Measurements from ENCODE around the gene CC2D2B.
A peak's percentile ranks its signal among the peaks of the same experiment; 100 is the strongest.
"Not testable (repeated sequence)": the region's sequence is repeated elsewhere in the genome, so short reads cannot be mapped to it uniquely, and the experiment has no call there.

The CC2D2B gene

DNA sequence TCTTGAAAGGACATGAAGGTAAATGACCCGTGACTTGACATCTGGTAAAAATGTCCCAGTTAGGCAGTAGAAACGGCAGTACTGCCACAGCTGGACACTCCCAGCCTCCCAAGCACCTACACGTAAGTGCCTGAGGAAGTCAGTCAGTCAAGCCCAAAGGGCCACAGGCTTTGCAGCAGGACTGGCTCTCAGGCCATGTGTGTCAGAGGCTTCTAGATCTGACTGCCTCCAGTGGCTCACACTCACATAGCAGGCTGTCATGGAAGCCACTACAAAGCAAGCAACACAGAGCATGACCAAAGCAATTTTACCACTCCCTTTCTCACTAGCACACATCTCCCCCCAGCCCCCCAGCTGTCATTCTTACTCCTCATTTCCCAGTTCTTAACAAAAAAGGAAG, 117.8 kb downstream of the CC2D2B start:
- no peak overlapping the region for H3K4me3 ChIP-seq (ENCODE audit: low read length)
- TF ChIP-seq ZNF274 (IDR thresholded peaks at IDR 0.05; ENCODE audit: low read depth, low read length), result no peak

DNA sequence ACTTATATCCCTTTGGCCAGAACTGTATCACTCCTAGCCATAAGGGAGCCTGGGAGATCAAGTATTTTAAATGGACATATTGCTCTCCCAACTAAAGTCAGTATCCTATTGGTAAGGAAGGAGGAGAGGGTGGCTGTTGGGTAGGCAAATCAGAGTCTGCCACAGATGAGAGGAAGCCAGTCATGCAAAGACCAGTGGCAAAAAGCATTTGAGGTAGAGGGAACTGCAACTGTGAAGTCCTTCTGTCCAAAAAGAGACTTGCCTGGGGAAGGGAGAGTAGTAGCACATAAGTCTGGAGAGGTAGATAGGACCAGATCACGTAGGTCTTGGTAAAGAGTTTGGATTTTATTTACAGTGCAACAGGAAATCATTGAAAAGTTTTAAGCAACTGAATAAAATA, 126.8 kb downstream of the CC2D2B start:
- TF ChIP-seq ZNF274 (IDR thresholded peaks at IDR 0.05; ENCODE audit: low read depth, low read length), result no peak

DNA sequence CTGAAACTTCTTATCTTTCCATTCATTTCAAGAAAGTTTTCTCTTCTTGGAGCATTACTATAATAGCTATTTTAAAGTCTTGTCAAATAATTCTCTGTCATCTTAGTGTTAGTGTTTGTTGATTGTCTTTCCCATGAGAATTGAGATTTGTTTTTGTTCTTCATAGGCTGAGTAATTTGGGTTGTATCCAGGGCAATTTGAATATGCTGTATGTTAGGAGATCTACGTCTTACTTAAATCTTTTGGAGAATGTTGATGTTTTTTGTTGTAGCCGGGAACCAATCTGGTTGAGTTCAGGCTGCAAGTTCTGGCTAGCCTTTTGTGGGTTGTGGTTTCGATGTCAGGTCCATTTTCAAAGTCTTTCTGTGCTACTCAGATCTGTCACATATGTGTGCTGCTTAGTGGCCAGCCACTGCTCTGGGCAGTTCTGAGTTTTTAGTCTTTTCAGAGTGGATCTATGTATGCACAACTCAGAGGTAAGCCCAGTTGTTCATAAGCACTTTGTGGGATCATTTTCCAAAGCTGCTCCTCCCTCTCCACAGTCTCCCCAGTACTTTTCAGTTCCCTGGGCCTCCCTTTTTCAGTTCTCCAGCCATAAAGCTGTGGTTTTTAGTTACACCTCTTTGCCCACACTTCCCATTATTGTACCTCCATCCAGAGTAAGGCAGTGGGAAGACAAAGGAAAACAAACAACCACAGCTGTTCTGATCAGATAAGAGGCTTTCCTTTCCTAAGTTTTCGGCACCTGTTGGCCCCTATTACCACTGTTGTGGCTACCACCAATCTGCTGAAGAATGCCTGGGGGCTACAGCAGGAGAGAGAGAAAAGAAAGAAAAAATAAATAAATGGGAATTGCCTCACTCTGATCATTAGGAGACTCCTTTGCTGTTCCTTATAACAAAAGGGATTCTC, 131.0 kb downstream of the CC2D2B start:
- TF ChIP-seq ZNF274 (IDR thresholded peaks at IDR 0.05; ENCODE audit: low read depth, low read length), result no peak
- H3K4me3 ChIP-seq (ENCODE audit: low read length), result no peak overlapping the region

More for the DNA sequence above, 126.8 kb downstream of the CC2D2B start:
- no peak overlapping the region for H3K4me3 ChIP-seq (ENCODE audit: low read length)

DNA sequence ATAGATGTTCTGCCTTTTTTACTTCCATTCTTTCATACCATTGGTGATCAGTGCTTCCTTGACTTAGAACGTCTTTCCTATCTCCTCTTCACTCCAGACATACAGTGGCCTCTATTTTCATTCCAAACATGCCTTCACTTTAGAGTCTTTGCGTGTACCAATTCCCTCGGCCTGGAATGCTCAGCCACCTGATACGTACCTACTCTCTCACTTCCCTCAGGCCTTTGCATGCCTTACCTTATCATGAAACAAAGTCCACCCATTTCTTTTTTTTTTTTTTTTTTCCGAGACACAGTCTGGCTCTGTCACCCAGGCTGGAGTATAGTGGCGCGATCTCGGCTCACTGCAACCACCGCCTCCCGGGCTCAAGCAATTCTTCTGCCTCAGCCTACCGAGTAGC, 133.4 kb downstream of the CC2D2B start:
- TF ChIP-seq ZNF274 (IDR thresholded peaks at IDR 0.05; ENCODE audit: low read depth, low read length), result no peak
- H3K4me3 ChIP-seq (ENCODE audit: low read length), result no peak overlapping the region

DNA sequence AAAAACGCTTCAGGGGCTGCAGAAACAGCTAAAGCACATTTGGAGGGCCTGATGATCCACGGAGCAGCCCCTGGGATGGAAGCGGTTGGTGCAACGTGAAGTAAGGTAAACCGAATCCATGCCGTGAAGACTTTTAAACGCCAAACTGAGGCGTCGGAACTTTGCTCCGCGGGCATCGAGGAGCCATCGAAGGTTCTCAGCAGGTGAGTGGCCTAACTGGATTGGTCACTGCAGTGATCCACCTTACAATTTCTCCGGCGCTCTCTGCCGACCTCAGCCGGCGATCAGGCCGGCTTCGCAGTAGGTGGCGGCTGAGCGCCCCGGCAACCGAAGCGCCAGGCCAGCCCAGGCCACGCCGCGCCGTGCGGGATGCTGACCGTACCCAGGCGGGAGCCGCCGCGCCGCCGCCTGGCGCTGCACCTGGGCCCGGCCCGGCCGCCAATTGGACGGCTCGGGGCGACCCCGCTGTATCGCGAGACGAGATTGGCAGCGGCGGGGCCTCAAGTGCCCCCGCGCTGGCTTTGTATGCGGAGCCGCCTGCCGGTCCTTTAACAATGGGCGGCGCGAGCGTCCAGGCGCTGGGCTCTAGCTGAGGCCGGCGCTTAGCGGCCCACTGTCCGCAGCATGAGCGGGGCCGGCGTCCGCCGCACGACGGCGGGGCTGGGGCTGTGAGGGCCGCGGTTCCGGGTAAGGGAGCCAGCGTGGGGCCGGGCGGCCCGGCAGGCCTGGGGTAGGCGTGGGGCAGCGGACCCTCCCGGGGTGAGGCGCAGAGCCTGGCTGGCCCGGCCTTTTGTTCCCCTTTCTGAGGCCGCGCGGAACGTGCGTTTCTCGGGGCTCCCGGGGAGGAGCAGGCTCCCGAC, 135.5 kb downstream of the CC2D2B start, which contains the start of gene CCNJ:
Gene CCNJ (plus strand): TSS at position 551 of the 860 bp plus-strand sequence. CDS start 811 bp downstream, outside the sequence.
- peak within 1 kb of the TSS; percentile 88 for H3K4me3 ChIP-seq (ENCODE audit: low read length)
- no peak for TF ChIP-seq ZNF274 (IDR thresholded peaks at IDR 0.05; ENCODE audit: low read depth, low read length)

DNA sequence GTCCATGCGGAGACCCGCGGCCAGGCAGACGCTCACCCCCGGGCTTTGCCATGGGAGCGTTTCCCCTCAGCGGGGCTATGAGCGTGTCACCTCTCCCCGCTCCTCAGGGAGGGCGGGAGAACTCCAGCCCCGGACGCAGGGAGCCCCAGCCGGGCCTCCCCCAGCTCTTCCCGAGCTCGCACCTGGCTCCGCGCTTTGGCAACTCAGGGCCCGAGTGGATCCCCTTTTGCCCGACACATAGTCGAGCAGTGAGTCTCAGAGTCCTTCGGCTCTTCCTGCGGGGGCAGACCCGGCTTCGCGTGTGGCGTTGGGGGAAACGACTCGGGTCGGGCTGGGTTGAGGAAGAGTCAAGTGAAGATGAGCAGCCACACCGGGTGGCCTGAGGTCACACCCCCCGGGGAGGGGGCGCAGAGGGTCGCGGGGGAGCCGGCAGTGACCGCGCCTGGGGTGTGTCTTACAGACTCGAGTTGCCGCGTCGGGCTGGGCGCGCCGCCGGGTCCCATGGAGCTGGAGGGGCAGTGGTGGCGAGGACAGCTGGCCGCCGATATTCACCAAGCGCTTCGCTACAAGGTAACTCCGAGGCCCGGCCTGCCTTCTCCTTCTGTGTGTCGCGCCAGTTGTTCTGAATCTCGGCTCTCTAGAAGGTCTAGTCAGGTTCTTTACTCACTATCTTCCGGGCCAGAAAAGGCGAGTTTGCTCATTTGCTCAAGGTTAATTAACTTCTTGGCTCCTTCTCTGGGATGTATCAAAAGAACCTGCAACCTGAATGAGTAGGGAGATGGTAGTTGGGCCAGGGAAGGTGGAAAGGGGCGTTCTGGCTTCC, 136.3 kb downstream of the CC2D2B start:
- H3K4me3 ChIP-seq (ENCODE audit: low read length), result peak overlapping the region; percentile 88
- TF ChIP-seq ZNF274 (IDR thresholded peaks at IDR 0.05; ENCODE audit: low read depth, low read length), result no peak

DNA sequence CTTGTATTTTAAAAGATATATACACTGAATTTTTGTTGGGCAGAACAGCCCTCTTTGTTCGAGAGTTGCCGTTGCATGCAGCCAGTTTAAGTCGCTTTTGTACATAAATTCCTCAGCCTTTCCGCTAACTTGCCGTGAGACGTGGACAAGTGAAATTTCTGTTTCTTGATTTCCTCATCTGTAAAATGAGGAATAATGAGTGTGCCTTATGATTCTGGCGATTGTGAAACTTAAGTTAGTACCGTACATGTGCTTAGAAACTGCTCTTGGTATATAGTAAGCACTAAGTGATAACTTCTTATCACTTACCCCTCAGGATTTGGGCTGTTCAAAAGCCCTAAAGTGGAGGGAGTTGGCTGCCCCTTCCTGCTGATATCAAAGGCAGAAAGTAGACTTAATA, 137.0 kb downstream of the CC2D2B start:
- H3K4me3 ChIP-seq (ENCODE audit: low read length), result peak overlapping the region; percentile 88
- TF ChIP-seq ZNF274 (IDR thresholded peaks at IDR 0.05; ENCODE audit: low read depth, low read length), result no peak

DNA sequence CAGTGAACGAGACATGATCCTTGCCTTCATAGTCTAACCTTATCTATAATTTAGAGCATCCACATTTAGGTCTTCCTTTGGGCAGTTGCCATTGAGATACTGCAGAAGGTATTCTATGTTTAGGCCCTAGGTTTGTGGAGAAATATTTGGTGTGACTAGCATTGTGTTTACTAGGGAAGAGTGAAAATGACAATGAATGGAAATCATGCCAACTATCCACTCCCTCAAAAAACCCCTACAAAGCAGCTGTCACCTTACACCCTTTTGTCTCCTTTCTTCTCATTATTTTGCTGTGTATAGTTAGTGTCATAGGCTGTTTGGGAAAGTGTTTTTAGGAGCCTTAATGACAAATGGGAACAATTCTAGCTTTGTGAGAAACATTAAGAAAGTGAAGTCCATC, 138.8 kb downstream of the CC2D2B start:
- H3K4me3 ChIP-seq (ENCODE audit: low read length), result no peak overlapping the region
- TF ChIP-seq ZNF274 (IDR thresholded peaks at IDR 0.05; ENCODE audit: low read depth, low read length), result no peak

DNA sequence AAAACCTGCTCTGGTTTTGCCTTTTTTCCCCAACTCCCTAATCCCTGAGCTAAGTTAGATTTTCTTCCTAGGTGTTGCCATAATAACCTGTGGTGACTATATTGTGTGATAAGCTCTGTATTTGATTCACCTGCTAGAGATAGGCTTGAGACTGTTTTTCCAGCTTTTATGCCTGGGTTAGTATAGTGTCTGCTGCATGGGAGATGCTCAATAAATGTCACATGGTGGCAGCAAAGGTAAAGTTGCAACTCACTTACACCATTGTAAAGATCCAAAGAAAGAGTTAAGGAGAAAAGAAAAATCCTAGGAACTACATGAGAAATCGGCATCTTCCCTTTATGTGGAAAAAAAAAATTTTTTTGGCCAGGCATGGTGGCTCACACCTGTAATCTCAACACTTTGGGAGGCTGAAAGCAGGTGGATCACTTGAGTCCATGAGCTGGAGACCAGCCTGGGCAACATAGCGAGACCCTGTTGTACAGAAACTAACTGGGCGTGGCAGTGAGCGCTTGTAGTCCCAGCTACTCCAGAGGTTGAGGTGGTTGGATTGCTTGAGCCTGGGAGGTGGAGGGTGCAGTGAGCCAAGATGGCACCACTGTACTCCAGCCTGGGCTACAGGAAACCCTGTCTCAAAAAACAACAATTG, 139.4 kb downstream of the CC2D2B start:
- no peak overlapping the region for H3K4me3 ChIP-seq (ENCODE audit: low read length)
- no peak for TF ChIP-seq ZNF274 (IDR thresholded peaks at IDR 0.05; ENCODE audit: low read depth, low read length)

DNA sequence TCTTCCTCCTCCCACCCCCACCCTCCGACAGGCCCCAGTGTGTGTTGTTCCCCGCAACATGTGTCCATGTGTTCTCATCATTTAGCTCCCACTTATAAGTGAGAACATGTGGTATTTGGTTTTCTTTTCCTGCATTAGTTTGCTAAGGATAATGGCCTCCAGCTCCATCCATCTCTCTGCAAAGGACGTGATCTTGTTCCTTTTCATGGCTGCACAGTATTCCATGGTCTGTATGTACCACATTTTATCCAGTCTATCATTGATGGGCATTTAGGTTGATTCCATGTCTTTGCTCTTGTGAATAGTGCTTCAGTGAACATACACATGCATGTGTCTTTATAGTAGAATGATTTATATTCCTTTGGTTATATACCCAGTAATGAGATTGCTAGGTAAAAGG, 140.2 kb downstream of the CC2D2B start:
- H3K4me3 ChIP-seq (ENCODE audit: low read length), result not testable (repeated sequence)

DNA sequence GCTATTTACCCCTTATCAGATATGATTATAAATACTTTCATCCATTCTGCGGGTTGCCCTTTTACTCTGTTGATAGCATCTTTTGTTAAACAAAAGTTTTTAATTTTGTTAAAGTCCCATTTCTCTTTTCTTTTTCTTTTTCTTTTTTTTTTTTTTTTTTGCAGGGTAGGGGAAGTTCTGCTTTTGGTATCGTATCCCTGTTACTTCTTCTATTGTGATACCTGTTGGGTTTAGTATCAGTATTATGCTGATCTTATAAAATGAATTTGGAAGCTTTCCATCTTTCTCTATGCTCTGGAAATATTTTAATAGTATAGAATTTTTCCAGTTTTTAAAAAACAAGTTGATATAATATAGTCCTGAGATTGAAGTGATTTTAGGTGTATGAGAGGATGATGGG, 141.6 kb downstream of the CC2D2B start:
- TF ChIP-seq ZNF274 (IDR thresholded peaks at IDR 0.05; ENCODE audit: low read depth, low read length), result no peak
- no peak overlapping the region for H3K4me3 ChIP-seq (ENCODE audit: low read length)

DNA sequence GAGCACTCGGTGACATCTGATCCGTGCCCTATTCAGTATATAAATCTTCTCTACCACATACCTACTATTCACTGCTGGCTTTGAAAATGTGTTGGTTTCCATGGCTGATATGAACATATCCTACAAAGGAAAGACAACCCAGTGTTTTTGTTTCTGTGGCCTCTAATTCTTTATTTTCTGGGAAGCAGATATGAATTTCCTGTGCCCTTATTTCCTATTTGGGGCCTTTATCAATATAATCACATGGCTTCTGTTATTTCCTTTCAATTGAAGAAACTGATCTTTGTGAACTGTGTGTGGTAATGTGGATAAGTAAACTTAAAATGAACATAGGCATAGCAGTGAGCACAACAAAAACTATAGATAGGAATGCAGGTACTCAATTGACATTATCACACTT, 146.2 kb downstream of the CC2D2B start:
- no peak overlapping the region for H3K4me3 ChIP-seq (ENCODE audit: low read length)
- TF ChIP-seq ZNF274 (IDR thresholded peaks at IDR 0.05; ENCODE audit: low read depth, low read length), result no peak

DNA sequence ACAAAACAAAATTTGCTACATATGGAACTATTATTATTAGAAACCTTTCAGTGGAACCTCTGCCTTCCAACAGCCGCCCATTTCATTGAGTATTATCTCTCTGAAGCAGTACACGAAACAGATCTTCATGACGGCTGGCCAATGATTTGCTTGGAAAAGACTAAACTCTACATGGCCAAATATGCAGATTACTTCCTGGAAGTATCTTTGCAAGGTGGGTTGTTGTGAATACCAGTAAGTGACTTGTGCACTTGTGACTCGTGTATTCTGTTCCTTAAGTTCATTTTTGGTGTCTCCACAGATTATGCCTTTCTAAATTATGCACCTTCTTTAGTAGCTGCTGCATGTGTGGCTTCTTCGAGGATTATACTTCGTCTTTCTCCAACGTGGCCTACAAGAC, 149.0 kb downstream of the CC2D2B start:
- no peak overlapping the region for H3K4me3 ChIP-seq (ENCODE audit: low read length)
- TF ChIP-seq ZNF274 (IDR thresholded peaks at IDR 0.05; ENCODE audit: low read depth, low read length), result no peak

Measured in GM08714 (cell line).